ENCODE data around the gene GLCE.
"Not testable (repeated sequence)": the region's sequence is repeated elsewhere in the genome, so short reads cannot be mapped to it uniquely, and the experiment has no call there.

The GLCE gene

DNA sequence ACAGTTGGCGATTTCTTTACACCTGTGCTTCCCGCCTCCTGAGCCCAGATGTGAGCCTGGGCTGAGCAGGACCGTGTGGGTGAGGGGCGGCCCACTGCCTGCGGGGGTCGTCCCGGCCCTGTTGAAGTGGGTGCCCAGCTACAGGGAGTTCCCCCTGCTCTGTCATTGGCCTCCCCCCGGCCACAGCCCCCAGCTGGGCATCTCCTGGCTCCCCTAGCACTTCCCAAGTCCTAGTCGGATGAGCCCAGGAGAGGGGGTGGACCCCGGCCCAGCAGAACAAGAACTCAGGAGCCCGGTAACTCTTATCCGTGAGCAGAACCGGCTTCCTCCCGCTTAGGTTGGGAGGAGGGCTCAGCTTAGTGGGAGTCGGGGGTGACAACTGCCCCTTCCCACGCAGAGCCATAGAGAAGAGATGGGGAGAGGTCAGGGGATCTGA lies 139.0 kb downstream of the GLCE start:
- DNase-seq (ENCODE audit: low read depth in 2 of 2) = no peak

DNA sequence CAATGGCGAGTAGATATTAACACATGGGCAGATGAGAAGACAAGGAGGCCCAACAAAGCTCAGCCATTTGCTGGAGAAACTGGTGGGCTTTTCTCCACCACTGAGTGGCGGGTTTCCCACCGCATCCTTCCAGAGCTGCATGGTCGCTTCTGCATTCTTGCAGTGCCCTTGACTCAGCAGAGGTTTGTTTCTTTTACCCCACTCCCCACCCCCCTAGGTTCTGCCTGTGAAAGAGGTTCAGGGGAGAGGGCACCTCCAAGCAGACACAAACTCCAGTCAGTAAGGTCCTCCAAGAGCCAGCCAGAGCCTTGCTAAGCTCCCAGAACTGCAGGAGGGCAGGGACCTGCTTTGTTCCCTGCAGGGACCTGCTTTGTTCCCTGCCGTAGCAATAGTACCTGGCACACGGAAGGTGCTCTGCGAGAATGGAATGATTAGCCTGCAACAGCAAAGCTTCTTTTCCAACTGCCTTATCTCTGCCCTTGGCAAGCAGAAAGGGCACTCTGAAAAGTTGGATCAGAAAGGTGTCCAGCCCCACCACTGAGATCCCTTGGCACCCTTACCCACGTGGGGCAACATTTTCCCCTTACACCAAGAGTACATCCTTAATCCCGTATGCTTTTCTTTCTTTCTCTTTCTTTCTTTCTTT lies 139.6 kb downstream of the GLCE start:
- DNase-seq (ENCODE audit: low read depth in 2 of 2) = no peak

DNA sequence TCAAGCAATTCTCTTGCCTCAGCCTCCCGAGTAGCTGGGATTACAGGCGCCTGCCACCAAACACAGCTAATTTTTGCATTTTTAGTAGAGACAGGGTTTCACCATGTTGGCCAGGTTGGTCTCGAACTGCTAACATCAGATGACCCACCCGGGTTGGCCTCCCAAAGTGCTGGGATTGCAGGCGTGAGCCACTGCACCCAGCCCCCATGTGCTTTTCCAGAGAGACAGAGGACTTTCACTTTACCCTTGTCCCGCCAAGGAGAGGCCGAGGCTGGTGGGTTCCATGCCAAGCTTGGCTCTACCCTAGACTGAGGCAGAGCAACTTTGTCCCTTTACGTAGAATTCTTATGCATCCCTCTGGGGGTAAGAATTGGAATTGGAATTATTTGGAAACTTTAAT lies 140.7 kb downstream of the GLCE start:
- not testable (repeated sequence) for DNase-seq (ENCODE audit: low read depth in 2 of 2)

DNA sequence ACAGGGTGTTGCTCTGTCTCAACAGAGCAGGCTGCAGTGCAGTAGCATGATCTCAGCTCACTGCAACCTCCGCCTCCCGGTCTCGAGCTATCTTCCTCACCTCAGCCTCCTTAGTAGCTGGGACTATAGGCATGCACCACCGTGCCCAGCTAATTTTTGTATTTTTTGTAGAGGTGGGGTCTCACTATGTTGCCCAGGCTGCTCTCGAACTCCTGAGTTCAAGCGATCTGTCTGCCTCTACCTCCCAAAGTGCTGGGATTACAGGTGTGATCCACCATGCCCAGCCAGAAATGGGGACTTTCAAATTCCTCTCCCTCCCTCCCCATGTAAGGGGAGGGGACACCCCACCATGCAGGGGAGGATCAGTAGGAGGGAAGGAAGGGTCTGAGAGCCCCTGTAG lies 141.7 kb downstream of the GLCE start:
- DNase-seq (ENCODE audit: low read depth in 2 of 2) = not testable (repeated sequence)

DNA sequence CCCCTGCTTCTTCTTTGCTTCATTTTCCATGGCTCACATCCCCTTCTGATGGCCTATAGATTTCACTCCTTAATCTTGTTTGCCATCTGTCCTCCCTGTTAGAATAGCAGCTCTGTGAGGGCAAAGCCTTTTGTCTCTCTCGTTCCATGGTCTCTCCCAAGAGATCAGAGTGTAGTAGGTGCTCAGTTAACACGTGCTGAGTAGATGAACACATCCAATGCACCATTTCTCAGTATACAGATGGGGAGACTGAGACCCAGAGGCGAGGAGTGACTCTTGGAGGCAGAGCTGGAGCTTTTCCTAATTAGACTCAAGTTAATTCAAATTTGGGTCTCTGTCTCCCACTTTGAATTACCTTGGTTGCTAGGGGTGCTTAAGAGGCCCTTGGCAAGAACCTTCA lies 142.5 kb downstream of the GLCE start:
- no peak for DNase-seq (ENCODE audit: low read depth in 2 of 2)

DNA sequence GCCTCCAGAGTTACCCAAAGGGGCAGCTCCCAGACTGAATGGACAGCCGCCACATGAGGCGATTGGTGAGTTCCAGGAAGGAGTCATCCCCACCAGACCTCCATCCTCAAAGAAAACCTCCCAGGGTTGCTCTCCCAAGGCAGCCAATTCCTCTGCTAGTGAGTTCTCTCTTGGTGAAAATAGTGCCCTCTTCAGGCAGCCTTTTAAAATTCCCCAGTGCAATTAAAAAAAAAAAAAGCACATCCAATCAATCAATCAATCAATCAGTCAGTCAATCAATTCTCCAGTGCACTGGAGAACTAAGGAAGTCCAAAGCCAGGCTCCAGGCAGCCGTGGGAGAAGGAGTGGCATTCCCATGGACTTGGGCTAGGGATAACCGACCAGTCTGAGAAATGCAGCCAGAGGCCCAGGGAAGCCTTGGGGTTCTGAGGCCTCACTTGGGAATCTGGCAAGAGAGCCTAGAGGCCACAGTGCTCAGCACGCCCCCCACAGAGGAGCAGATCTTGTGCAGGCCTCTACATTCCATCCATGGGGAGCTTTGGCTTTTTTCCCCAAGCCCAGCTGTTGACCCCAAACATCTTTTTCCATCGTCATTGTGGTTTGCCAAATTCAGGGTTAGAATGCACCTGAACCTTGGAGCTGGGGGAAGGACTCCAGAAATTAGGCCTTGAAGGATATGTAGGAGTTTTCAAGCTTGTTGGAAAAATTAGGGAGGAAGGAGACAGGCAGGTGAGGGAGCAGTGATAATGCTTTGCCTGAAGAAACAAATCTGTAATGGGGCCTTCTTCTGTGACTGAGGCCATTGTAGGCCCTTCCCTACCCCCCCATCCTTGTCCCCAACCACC lies 143.1 kb downstream of the GLCE start:
- no peak for DNase-seq (ENCODE audit: low read depth in 2 of 2)

DNA sequence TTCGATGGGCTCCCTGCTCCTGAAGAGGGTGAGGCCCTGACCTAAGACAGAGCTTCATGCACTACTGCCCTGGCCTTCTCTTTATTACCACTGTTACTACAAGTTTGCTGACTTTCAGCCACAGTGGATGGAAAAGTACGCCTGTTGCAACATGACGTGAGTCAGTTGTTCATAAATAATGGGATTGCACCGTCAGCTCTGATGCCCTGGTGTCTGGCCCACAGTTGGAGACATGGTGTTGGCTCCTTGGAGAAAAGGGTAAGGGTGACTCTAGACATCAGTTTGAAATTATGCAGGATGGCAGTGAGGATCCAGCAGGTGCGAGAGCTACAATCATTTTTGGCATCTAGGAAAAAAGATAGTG lies 143.7 kb downstream of the GLCE start:
- DNase-seq (ENCODE audit: low read depth in 2 of 2) = no peak

DNA sequence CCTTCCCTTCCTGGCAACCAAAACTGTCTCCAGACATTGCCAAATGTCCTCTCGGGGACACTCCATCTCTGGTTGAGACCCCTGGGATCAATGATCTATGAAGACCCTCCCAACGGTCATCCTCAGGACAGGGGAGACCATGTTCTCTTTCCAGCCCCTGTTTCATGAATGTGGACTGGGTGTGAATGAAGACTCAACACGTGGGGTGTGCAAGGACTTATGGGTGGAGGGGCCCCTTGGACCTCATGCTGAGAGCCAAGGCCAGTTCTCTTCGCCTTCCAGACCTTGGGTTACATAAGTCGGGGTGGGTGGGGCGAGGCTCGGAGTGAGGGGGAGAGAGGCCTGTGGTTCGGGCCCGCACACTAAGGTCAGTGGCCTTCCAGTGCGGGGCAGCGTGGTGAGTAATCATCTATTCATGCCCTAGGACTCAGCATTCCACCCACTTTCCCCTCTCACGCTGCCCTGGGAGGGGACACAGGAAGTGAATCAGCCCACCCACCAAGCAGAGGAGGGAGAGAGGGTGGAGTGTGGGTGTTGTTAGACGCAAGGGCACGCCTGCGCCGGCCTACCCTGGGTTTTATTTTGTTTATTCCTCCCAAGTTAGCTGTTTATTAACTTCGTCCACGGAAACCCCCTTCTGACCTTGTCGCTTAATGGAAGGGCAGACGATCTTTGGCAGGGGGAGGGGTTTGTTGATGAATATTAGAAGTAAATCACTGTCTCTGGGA lies 144.9 kb downstream of the GLCE start:
- no peak for DNase-seq (ENCODE audit: low read depth in 2 of 2)

DNA sequence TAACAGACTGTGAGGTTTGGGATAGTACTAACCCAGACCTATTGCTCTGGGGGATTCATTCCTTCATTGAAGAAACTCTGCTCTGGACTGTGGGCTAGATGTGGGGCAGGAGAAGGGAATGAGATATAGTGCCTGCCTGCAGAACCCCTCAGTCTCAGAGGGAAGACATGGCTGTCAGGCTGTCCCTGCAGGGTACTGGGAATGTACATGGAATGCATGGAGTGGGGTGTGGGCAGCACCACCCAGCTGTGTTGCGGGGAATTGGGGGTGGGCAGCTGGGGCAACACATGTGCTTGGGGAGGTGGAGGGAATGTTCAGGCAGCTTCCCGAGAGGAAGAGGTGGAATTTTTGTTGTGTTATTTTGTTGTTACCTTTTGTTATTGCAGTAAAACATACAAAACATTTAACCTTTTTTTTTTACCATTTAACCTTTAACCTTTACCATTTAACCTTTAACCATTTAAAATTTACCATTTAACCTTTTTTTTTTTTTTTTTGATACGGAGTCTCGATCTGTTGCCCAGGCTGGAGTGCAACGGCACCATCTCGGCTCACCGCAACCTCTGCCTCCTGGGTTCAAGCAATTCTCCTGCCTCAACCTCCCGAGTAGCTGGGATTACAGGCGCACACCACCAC lies 145.6 kb downstream of the GLCE start:
- DNase-seq (ENCODE audit: low read depth in 2 of 2) = no peak

DNA sequence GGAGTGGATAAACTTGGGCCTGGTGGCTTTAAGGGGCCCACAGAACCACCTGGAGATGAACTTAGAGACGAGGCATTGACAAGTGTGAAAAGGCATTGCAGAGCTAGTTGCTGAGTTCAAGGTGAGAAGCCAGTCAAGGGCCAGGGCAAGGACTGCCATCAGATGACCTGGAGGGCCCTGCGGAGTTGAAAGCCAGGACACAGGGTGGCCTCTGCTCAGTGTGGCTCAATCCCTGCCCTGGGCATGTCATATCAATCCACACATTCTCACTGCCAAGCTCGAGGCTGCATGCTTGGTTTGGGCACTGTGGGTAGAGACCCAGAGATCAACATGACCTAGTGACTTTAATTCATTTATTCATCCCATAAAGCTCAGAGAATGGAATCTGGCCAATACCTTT lies 147.5 kb downstream of the GLCE start:
- no peak for DNase-seq (ENCODE audit: low read depth in 2 of 2)

DNA sequence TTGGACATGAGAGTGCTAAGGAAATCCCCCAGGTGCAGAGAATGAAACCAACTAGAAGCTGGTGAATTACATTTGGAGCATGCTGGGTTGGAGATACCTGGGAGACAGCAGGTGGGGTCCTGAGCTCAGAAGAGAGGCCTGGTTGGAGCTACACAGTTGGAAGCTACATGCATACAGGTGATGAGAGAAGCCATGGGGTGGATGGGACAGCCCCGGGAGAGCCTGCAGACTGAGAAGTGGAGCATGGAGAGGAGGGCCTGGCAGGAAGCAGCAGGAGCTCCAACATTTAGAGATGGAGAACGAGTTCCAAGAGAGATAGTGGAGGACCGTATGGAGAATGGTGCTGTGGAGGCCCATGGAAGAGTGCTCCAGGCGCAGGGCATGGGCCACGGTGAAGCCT lies 148.5 kb downstream of the GLCE start:
- DNase-seq (ENCODE audit: low read depth in 2 of 2) = no peak

DNA sequence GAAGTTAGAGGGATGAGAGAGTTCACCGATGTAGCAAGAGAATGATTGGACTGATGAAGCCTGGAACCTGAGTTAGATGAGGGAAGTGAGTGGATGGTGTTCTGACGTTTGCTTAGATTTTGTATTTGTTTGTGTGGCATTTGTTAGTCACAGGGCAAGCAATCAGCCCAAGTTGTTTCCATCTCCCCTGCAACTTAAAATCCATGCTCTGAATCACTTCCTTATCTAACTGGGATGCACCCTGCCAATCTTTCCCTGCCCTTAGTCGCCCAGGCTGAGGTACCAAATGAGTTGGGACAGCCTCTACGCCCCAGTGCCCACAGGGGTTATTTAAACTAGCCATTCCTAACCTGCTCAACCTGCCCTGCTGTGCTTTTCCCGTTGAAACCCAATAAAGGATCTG lies 150.9 kb downstream of the GLCE start:
- no peak for DNase-seq (ENCODE audit: low read depth in 2 of 2)

DNA sequence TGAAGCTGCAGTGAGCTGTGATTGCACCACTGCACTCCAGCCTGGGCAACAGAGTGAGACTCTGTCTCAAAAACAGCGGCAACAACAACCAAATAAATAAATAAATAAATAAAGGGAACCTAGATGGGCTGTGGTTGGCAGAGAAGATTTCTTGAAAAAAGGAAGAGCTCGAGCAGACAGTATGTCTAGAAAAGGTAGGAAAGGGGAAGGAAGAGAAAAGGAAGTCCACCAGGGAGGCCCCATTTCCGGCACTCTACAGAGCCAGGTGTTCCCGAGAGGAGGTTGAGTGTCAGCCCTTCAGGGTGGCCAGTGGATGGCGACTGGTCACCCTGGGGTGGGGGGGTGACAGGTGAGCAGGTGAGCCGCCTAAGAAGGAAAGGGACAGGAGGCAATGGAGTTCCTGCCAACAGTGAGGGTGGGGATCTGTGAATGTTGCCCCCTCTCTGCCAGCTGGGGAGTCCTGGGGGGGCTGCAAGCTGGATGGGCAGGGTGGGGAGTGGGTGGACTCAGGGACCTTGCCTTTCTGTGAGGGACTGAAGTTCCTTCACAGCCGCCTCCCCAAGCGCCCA lies 153.1 kb downstream of the GLCE start:
- no peak for DNase-seq (ENCODE audit: low read depth in 2 of 2)

DNA sequence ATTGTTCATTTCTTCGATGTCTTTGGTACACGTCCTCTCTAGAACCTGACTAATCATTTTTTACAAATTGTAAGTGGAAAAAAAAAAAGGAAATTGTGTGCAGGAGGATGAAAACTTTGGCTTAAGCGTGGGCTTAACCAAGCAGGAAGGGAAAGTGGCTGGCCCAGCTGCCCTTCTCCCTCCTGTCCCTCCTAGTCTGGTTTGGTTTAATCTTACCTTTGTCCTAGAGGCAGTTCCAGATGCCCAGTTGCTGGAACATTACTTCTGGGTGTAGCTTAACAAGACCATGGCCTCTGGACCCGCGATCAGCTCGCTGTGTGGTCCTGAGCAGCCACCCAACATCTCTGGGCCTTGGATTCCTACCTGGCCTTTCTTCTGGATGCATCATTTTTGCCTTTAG lies 153.7 kb downstream of the GLCE start:
- DNase-seq (ENCODE audit: low read depth in 2 of 2) = no peak

DNA sequence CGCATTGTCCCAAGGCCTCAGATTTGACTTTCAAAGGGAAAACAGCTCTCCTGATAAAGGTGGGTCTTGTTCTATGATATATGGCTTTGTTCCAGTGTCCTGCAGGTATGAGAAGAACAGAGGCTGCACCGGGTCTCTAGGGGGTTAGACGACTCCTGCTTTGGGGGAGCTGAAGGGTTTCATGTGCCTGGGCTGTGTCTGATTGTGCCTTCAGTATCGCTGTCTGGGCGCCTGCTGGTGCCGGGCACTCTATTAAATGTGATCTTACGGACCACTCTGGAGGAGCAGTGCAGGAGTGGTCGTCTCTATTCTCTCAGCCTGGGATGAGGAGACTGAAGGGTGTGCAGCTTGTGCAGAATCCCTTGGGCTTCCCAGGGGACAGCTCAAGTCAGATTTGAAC lies 154.3 kb downstream of the GLCE start:
- no peak for DNase-seq (ENCODE audit: low read depth in 2 of 2)

DNA sequence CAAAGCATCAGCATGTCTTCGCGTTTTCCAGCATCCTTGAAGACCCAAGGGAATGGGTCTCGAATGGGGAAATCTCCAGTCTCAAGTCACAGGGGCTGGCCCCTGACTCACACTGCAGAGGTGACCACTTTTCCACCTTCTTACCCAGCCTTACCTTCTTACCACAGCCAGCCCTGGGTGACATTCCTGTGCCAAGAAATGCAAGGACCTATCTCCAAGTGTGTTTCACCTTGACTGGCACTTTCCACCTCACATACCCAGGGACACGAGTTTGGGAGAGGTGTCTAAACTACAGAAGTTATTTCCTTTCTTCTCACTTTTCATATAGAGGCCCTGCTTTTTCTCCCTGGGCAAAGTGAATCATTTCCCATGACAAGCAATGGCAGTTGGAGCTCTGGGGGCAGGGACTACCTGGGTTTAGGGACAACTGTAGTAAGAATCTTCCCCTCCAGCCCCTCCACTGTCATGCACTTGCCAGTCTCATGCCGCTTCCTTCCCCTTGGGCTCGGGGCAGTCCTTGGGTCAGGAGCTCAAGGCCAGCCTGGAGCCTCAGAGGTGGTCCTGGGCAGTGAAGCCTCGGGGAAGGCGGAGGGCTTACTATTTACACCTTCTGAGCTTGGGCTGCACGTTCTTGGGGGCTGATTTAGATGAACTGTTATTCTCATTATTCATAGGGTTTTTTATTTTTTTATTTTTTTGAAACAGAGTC lies 155.1 kb downstream of the GLCE start:
- no peak for DNase-seq (ENCODE audit: low read depth in 2 of 2)

DNA sequence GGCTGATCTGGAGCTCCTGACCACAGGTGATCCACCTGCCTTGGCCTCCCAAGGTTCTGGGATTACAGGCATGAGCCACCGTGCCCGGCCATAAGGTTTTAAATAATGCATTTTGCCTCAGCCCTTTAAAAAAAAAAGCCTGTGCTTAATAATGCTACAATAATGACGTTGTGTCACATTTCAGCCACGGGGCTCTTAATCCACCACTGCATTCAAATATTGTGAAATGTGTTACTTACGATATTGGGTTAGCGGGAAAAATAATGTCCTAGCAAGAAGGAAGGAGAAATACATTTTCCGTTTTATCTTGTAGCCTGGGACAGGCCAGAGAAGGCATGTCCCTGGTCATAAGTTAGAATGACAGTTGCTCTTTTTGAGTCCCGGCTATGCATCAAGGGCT lies 155.9 kb downstream of the GLCE start:
- no peak for DNase-seq (ENCODE audit: low read depth in 2 of 2)

DNA sequence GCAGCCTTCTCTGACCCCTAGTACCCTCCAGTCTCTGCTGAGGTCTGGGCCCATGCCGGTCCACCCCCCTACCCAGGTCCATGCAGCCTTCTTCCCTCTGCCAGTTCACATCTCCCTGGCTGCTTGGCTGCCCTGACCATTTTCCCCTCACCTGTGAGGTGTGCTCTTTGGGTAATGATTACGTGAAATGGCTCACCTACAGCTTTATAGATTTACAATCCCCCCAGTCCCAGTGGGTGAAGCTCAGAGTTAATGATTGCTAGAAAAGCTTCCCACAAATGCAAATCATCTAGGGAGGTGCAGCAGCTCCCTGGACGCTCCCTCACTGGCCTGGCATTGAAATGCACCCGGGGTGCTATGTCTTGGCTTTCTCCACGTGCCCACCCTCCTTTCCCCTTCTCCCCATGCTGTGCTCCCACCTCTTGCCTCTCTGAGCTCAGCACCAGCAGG lies 157.0 kb downstream of the GLCE start:
- no peak for DNase-seq (ENCODE audit: low read depth in 2 of 2)

DNA sequence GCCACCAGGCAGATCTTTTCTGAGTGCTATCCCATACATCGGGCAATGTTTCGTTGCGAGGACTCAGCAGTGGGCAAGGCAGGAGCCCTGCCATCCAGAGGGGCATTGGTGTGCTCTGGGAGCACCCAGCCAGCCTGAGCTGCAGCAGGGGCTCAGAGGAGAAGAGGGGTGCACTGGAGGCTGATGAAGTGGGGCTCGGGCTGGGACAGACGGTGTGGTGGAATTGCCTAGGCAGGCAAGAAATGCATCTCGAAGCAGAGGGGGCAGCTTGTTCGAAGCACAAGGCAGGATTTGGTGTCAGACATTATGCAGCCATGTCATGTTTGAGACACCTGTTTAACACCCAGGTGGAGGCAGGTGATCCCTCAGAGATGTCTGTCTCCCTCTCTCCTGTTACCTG lies 157.6 kb downstream of the GLCE start:
- no peak for DNase-seq (ENCODE audit: low read depth in 2 of 2)

DNA sequence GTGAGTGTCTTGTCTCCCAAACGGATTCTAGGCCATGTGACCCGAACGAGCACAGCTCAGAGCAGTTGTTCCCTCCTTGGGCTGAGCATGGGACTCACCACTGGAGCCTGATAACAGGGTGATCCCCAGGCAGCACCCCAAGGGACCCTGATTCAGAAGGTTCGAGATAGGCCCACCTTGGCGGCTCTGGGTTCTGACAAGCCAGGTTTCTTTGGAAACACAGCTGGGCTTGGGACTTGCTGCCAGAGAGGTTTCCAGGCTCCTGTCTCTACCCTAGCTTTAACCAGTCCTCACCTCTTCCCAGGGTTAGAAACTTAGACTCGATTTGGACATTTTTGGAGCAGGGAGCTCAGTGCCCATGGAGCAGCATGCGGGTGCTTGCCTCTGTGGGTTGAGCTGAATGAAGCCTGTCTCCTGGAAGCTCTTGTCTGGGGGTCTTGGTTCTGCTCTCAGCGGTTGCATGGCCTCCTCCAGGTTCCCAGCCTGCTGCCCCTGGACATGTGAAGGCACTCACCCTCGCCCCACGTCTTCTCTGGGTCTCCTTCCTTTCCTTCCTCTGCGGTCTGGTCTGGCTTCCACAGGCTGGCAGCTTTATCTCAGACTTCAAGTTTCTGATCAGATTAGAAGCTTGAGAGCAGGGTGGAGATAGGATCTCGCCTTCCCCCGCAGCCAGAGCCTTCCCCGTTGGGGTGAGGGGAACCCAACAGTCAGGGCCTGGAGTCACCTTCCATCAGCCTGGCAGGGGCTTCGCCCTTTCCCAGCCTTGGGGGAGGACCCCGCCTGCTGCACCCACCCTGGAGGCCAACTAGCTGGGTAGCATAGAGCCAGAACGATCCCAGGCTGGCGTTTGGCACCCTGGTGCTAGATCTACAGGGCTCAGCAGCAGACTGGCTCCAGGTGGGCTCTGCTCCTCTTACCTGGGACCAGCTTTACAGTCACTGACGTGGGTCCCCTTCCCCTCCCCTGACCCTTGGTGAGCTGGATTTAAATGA lies 159.2 kb downstream of the GLCE start:
- DNase-seq (ENCODE audit: low read depth in 2 of 2) = no peak

Measured in stimulated activated CD8-positive, alpha-beta memory T cell treated with anti-CD3 and anti-CD28 coated beads, Interleukin-15, amount 100 ng/mL, for 4 hours (primary cell).